ENCODE measurements around the gene BASP1.

BASP1 gene

GRCh38 chr5:17260549-17260948 is 43.1 kb downstream of the BASP1 start:
- TF ChIP-seq MYC (IDR thresholded peaks at IDR 0.05; ENCODE audit: low read depth, low read length) (no peak), CTCF (IDR thresholded peaks at IDR 0.05; ENCODE audit: low read depth, low read length) (no peak), MAX (IDR thresholded peaks at IDR 0.05; ENCODE audit: low read depth, low read length) (no peak), POLR2A (IDR thresholded peaks at IDR 0.05; ENCODE audit: extremely low read depth, insufficient read length) (no peak)
- no peak overlapping the region for H3K4me3 ChIP-seq (ENCODE audit: low read depth, low read length)
- DNase-seq (ENCODE audit: low read depth) = no peak

- no peak overlapping the region for H3K4me3 ChIP-seq (ENCODE audit: low read depth, low read length)
- no peak for TF ChIP-seq MYC (IDR thresholded peaks at IDR 0.05; ENCODE audit: low read depth, low read length)
- no peak for TF ChIP-seq MAX (IDR thresholded peaks at IDR 0.05; ENCODE audit: low read depth, low read length)
- no peak for TF ChIP-seq CTCF (IDR thresholded peaks at IDR 0.05; ENCODE audit: low read depth, low read length)
- TF ChIP-seq POLR2A (IDR thresholded peaks at IDR 0.05; ENCODE audit: extremely low read depth, insufficient read length) = no peak
- DNase-seq (ENCODE audit: low read depth) = no peak
Measured at GRCh38 chr5:17261075-17261474, 43.6 kb downstream of the BASP1 start.

- no peak overlapping the region for H3K4me3 ChIP-seq (ENCODE audit: low read depth, low read length)
- no peak for DNase-seq (ENCODE audit: low read depth)
- TF ChIP-seq MAX (IDR thresholded peaks at IDR 0.05; ENCODE audit: low read depth, low read length) (no peak), CTCF (IDR thresholded peaks at IDR 0.05; ENCODE audit: low read depth, low read length) (no peak), POLR2A (IDR thresholded peaks at IDR 0.05; ENCODE audit: extremely low read depth, insufficient read length) (no peak), MYC (IDR thresholded peaks at IDR 0.05; ENCODE audit: low read depth, low read length) (no peak)
Measured at GRCh38 chr5:17265041-17265440, 47.6 kb downstream of the BASP1 start.

GRCh38 chr5:17267106-17267505 is 49.7 kb downstream of the BASP1 start:
- TF ChIP-seq POLR2A (IDR thresholded peaks at IDR 0.05; ENCODE audit: extremely low read depth, insufficient read length) (no peak), CTCF (IDR thresholded peaks at IDR 0.05; ENCODE audit: low read depth, low read length) (no peak), MYC (IDR thresholded peaks at IDR 0.05; ENCODE audit: low read depth, low read length) (no peak), MAX (IDR thresholded peaks at IDR 0.05; ENCODE audit: low read depth, low read length) (no peak)

GRCh38 chr5:17269201-17269600 is 51.8 kb downstream of the BASP1 start:
- H3K4me3 ChIP-seq (ENCODE audit: low read depth, low read length) = no peak overlapping the region
- no peak for DNase-seq (ENCODE audit: low read depth)
- TF ChIP-seq MYC (IDR thresholded peaks at IDR 0.05; ENCODE audit: low read depth, low read length) = no peak
- no peak for TF ChIP-seq MAX (IDR thresholded peaks at IDR 0.05; ENCODE audit: low read depth, low read length)
- TF ChIP-seq CTCF (IDR thresholded peaks at IDR 0.05; ENCODE audit: low read depth, low read length) = no peak
- no peak for TF ChIP-seq POLR2A (IDR thresholded peaks at IDR 0.05; ENCODE audit: extremely low read depth, insufficient read length)

More at GRCh38 chr5:17267106-17267505, 49.7 kb downstream of the BASP1 start:
- no peak for DNase-seq (ENCODE audit: low read depth)
- no peak overlapping the region for H3K4me3 ChIP-seq (ENCODE audit: low read depth, low read length)

- DNase-seq (ENCODE audit: low read depth) = no peak
- TF ChIP-seq MYC (IDR thresholded peaks at IDR 0.05; ENCODE audit: low read depth, low read length) (no peak), POLR2A (IDR thresholded peaks at IDR 0.05; ENCODE audit: extremely low read depth, insufficient read length) (no peak), CTCF (IDR thresholded peaks at IDR 0.05; ENCODE audit: low read depth, low read length) (no peak), MAX (IDR thresholded peaks at IDR 0.05; ENCODE audit: low read depth, low read length) (no peak)
- no peak overlapping the region for H3K4me3 ChIP-seq (ENCODE audit: low read depth, low read length)
Measured at GRCh38 chr5:17272111-17272510, 54.7 kb downstream of the BASP1 start.
